Measurements from ENCODE around the gene CBL.

The CBL gene

GRCh38 chr11:119315131-119316015 lies 109.2 kb downstream of the CBL start:
- peak; percentile 66 to 82 for DNase-seq

- peak; percentile 46 to 82 for DNase-seq
Measured at GRCh38 chr11:119316016-119316728, 110.0 kb downstream of the CBL start.

- DNase-seq: no peak
Measured at GRCh38 chr11:119316729-119317591, 110.8 kb downstream of the CBL start, which contains the start of gene MCAM. TSS of gene MCAM (minus strand) at chr11:119317130. CDS start at chr11:119317101, 29 bp downstream.

- DNase-seq: no peak
Measured at GRCh38 chr11:119317592-119318239, 111.6 kb downstream of the CBL start.

DNA sequence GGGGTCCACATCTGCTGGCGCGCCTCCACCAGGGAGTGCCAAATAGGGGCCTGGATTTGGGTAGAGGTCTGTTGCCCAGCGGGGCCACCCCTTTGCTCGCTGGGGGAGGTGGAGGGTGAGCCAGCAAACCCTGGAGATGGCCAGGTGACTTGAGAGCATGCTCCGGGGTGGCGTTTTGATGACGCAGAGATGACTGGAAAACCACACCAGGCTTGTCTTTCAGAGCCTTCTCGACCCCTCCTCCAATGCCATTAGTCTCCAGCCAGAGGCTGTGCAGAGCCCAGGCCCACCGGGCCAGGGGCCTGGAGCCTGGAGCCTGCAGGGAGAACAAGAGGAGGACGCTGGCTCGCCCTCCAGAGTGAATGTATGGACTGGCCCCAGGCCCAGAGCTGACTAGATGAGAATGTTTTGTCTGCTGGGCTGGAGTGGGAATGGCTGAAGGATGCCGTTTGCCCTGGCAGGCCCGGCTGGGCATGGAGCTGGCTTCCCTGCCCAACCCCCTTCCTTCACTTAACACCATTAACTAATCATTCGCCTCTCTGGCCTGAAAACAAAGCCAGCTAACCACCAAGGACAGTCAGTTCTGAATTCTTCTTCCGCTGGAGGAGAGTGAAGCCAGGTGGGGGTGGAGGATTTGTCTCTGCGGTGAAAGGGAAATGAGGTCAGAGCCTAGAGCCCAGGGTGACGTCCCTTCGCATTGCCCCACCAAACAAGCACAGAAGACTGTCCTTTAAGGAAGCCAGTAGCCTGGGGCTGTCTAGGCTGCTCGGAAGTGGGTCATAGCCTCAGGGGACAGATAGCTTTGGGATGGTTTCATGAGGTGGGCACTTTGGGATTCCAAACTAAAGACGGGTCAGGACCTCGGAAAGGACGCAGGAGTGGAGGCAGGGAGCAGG lies 112.3 kb downstream of the CBL start:
- DNase-seq: no peak

- no peak for DNase-seq
Measured at GRCh38 chr11:119319136-119319699, 113.1 kb downstream of the CBL start.

DNA sequence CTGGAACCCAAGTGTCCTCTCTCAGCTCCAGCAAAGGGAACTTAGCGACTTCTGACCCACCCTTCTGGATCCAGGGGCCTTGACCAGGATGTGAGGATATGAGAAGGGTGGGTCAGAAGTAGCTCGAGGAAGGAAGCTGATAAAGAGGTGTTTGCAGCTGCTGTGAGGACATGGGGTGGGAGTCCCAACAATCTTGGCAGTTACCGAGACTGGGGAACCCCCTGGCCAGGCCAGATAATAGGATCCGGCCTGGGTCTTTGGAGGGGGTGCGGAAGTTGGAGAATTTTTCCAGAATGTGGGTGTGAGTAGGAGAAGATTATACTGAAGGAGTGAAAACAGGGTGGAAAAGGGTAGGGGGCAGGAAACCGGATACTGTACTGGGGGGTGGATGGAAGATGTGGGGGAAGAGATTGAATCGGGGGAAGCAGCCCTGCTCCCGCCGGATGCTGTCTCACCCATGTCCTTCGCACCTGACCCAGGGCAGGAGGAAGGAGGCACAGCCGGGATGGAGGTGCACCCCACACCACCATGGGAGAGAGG lies 113.6 kb downstream of the CBL start:
- DNase-seq: no peak

GRCh38 chr11:119320240-119320775 lies 114.2 kb downstream of the CBL start:
- peak; percentile 61 to 83 for DNase-seq

- peak in 1 of 2 donors; percentile 35 for DNase-seq
Measured at GRCh38 chr11:119320776-119321524, 114.8 kb downstream of the CBL start.

DNA sequence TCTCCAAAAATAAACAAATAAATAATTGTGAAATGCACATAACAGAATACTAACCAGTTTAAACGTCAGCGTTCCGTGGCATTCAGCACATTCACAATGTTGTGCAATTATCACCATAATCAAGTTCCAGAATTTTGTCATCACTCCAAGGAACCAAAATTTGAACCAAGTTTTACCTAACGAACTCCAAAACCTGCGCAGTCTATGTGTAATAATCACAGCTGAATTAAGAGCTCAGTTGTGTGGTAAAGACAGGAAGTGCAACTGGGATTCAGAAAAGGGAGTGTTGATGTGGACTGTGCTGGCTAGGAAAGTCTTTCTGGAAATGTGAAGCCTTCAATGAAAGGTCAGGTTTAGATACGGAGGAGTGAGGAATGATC lies 116.2 kb downstream of the CBL start:
- no peak for DNase-seq

DNA sequence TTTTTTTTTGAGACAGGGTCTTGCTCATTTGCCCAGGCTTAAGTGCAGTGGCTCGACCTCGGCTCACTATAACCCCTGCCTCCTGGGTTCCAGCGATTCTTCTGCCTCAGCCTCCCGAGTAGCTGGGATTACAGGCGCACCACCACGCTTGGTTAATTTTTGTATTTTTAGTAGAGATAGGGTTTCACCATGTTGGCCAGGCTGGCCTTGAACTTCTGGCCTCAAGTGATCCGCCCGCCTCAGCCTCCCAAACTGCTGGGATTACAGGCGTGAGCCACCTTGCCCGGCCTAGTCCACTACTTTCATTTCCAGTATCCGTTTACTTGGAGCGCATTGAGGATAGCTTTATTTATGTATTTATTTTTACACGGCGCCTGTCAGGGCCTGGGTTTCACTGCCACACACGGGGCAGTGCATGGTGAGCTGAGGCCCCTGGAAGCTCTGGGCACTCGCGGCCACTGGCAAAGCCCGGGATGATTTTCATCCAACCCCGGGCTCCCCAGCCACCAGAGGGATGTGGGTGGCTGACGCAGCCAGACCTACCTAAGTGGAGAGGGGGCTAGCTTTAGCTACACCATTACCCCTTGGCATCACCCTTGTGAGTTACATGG lies 116.9 kb downstream of the CBL start:
- DNase-seq: no peak

- DNase-seq: peak in 1 of 2 donors; percentile 60
Measured at GRCh38 chr11:119323532-119324033, 117.4 kb downstream of the CBL start.

GRCh38 chr11:119324189-119324588 lies 118.0 kb downstream of the CBL start:
- DNase-seq: no peak

GRCh38 chr11:119329320-119329719 lies 123.2 kb downstream of the CBL start:
- no peak for DNase-seq

- no peak for DNase-seq
Measured at GRCh38 chr11:119330237-119330636, 124.1 kb downstream of the CBL start.

DNA sequence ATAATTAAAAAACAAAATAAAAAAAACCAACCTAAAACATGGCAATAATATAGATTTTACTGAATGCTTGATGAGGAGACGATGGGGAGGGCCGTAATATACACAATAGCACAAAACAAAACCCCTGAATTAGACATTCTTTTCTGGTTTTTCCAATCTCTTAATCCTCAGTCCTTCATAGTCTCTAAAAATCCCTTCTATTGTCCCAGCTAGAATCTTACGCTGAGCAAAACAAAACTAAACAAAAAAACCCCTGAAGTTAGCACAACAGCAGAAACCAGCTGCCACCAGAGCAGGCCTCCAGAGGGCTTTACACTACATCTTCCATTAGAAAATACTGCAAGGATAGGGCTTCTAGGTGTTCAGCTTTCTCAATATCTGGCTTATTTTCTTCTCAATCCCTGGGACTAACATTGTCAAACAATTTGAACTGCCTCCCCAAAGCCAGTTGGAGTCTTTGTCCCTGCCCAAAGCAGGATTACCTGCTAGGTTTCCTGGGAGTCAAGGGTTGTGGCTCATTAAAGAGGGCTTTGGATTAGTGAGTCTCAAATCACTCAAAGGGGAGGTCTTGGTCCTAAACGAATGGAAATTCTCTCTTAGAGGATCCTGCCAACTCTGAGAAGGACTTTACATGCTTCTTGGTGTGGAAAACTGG lies 126.1 kb downstream of the CBL start:
- DNase-seq: no peak

DNA sequence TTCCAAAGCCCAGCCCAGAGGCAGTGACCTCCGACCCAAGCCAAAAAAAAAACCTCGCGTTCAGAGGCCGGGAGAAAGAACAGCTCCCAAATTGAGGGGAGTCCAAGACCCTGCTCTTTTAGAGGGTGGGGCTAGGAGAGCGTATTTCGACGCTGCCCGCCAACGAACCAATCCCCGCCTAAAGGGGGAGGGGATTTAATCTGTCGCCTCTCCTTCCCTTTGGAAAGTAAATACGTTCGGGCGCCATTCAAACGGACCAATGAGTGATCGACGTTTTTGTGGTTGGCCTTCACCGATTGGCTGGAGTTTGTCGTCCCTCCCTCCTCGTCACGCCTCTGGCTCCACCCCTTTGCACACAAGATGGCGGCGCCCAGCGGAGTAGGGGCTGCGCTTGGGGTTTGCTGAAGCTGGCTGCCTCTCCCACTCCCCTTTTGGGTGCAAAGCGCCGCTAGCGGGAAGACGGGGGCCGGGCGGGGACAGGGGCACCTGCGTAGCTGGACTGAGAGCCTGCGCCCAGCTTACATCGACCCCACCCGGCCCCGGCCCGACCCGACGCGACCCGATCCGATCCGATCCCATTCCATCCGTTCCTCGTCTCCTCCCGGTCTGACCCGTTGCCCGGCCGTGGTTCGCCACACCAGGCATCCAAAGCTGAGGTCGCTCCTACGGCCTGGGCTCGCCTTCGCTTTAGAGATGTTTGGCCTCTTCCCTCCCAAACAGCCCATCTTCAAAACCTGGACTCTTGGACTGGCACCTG lies 128.2 kb downstream of the CBL start, which contains the start of gene RNF26:
Gene RNF26 (plus strand): TSS at position 354 of the 757 bp plus-strand sequence. CDS start 596 bp downstream, outside the sequence.
- DNase-seq: peak; percentile 94 to 98

Data from hippocampal formation (tissue), 2 donors.